Prostate gland (tissue), 2 donors: ENCODE data around the gene MYNN. TPM values are rescaled to one million over a fixed set of nuclear protein-coding genes. Genes with fewer than 3 reads are reported as not detected.

Source experiments
- DNase-seq: peaks from one replicate; pipeline ENCODE4 v3.0.0-alpha.2; 2019; ENCODE audit warnings: low spot score
- H3K27ac ChIP-seq, 2 donors: fragments of 200-600 bp; sonication (generic); 2 replicates each; pipeline ENCODE4 v1.5.1; 2017 to 2019
- H3K27me3 ChIP-seq: fragments of 200-600 bp; sonication (generic); replicated peaks from 2 replicates; pipeline ENCODE4 v1.5.1; 2019; ENCODE audit not compliant: insufficient read depth
- H3K36me3 ChIP-seq, 2 donors: fragments of 200-600 bp; sonication (generic); 1 replicate in 1 of 2; 2 replicates in 1 of 2; pipeline versions ENCODE4 v1.5.1 to v1.8.1; 2017 to 2019
- H3K4me1 ChIP-seq: fragments of 200-600 bp; sonication (generic); replicated peaks from 2 replicates; pipeline ENCODE4 v1.5.1; 2019
- H3K4me3 ChIP-seq, 2 donors: fragments of 200-600 bp; sonication (generic); 2 replicates each; pipeline ENCODE4 v1.5.1; 2017 to 2019
- H3K9me3 ChIP-seq: fragments of 200-600 bp; sonication (generic); 2 replicates; pipeline ENCODE4 v1.5.1; 2017
- POLR2A ChIP-seq: fragments of 450-650 bp; IDR thresholded peaks from one replicate; pipeline ENCODE4 v1.6.1; 2016; ENCODE audit warnings: antibody characterized with exemption, mild to moderate bottlenecking
- POLR2AphosphoS5 ChIP-seq: sonication (generic); formaldehyde crosslinking; IDR thresholded peaks from one replicate; pipeline ENCODE4 v1.6.1; 2017; ENCODE audit warnings: antibody characterized with exemption
- WGBS: methylation state at CpG from one replicate; pipeline ENCODE4 v1.1.5; 2018; 5-methylcytosine and 5-hydroxymethylcytosine counted together
- intact Hi-C: fragments of 100-400 bp; cut with DNase I; formaldehyde crosslinking; loops from one replicate; pipeline ENCODE4 v1.14.2; 2022
- total RNA-seq, 2 donors: library from RNA; depleted of rRNA; stranded (reverse); fragments of >200 nt; gene quantifications; one replicate each; pipeline ENCODE4 v1.1.0, GENCODE V29; 2016
- TF ChIP-seq, protein P1 (sequence below), 4 experiments: fragments of 200-600 bp in 2 of 4; fragments of 450-650 bp in 2 of 4; sonication (generic) in 2 of 4; IDR thresholded peaks; 1 replicate in 3 of 4; 2 replicates in 1 of 4; pipeline ENCODE4 v1.5.1; 2016 to 2019; ENCODE audit warnings: antibody characterized with exemption in 4 of 4, mild to moderate bottlenecking in 2 of 4, moderate library complexity in 2 of 4

MYNN gene
- total RNA-seq, 2 donors from 2014 or later = 13.5 to 19.9 TPM

- TF ChIP-seq, protein P1, sequence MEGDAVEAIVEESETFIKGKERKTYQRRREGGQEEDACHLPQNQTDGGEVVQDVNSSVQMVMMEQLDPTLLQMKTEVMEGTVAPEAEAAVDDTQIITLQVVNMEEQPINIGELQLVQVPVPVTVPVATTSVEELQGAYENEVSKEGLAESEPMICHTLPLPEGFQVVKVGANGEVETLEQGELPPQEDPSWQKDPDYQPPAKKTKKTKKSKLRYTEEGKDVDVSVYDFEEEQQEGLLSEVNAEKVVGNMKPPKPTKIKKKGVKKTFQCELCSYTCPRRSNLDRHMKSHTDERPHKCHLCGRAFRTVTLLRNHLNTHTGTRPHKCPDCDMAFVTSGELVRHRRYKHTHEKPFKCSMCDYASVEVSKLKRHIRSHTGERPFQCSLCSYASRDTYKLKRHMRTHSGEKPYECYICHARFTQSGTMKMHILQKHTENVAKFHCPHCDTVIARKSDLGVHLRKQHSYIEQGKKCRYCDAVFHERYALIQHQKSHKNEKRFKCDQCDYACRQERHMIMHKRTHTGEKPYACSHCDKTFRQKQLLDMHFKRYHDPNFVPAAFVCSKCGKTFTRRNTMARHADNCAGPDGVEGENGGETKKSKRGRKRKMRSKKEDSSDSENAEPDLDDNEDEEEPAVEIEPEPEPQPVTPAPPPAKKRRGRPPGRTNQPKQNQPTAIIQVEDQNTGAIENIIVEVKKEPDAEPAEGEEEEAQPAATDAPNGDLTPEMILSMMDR (IDR thresholded peaks at IDR 0.05) = no peak
- TF ChIP-seq POLR2AphosphoS5 (no peak), POLR2A (no peak)
- DNase-seq = no peak
- 89% methylated on average over 1 of the region's 1 CpG for WGBS
- Histone ChIP-seq H3K27me3 (no peaks in the 10 kb centered on the region), H3K36me3 (peaks cover 0 to 7% of the 10 kb centered on the region in 2 donors), H3K27ac (no peak overlapping the region), H3K4me3 (no peak overlapping the region), H3K4me1 (no peaks in the 10 kb centered on the region), H3K9me3 (no peaks in the 10 kb centered on the region)
- intact Hi-C loops = no loop called here
Observed at GRCh38 chr3:169787791-169788190, 14.6 kb downstream of the MYNN start.

DNA sequence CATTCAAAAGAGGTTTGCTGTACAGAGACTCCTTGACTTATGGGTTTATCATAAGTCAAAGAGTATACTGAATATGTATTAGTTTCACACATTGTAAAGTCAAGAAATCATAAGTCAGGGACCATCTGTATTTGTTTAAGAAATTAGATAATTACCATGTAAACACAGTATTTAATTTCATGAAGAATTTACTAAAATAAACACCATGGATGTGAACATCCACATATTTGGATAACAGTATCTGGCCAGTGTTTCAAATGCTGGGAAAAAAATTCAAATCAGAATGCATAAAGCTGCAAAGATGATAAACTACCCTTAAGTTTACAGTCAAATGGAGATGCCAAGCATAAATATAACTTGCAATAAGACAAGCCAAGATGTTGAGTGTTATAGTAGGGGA lies 17.0 kb downstream of the MYNN start:
- no peaks in the 10 kb centered on the region for H3K4me1 ChIP-seq
- no peak overlapping the region for H3K4me3 ChIP-seq
- intact Hi-C loops = no loop called here
- H3K27ac ChIP-seq = no peak overlapping the region
- peaks cover 0 to 7% of the 10 kb centered on the region in 2 donors for H3K36me3 ChIP-seq
- no peaks in the 10 kb centered on the region for H3K27me3 ChIP-seq
- TF ChIP-seq POLR2A (no peak), POLR2AphosphoS5 (no peak)
- TF ChIP-seq, protein P1 (IDR thresholded peaks at IDR 0.05) = no peak
- no peak for DNase-seq
- H3K9me3 ChIP-seq = no peaks in the 10 kb centered on the region

DNA sequence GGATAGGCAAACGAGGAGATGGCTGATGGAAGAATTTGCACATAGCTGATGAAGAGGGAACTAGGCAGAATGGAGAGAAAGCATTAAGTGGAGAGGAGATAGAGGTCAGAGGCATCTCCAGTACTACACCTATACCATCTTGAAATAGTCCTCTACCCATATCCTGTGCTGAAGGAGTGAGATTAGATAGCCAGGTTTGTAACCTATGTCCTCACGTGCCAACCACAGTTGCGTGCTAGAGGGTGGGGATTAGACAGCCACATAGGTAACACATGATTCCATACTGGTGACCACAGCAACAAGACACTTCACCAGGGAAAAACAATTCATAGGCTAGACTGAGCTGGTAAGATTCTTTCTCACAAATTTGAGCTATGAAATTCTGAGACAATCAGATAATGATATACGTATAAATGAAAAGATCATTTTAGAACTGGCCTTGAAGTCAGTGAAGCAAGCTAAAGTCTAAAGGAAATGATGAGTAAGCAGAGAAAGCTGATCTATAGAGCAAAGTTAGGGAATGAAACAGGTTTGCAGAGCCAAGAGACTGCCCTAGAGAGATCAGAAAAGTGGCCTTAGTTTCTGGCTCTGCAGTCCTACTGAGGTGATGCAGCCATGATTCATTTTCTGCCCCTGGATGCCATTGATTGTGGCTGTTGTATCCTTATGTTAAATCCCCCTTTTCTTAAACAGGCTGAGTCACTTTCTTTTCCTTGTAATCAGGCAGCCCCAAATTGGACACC lies 17.7 kb downstream of the MYNN start:
- no peaks in the 10 kb centered on the region for H3K4me1 ChIP-seq
- TF ChIP-seq, protein P1 (IDR thresholded peaks at IDR 0.05) = no peak
- no peak for TF ChIP-seq POLR2AphosphoS5
- no peak for TF ChIP-seq POLR2A
- peaks cover 0 to 6% of the 10 kb centered on the region in 2 donors for H3K36me3 ChIP-seq
- no peak overlapping the region for H3K4me3 ChIP-seq
- no peak for DNase-seq
- H3K9me3 ChIP-seq = no peaks in the 10 kb centered on the region
- 90% methylated on average over 4 of the region's 4 CpGs for WGBS
- H3K27me3 ChIP-seq = no peaks in the 10 kb centered on the region
- H3K27ac ChIP-seq = no peak overlapping the region
- intact Hi-C loops = no loop called here

DNA sequence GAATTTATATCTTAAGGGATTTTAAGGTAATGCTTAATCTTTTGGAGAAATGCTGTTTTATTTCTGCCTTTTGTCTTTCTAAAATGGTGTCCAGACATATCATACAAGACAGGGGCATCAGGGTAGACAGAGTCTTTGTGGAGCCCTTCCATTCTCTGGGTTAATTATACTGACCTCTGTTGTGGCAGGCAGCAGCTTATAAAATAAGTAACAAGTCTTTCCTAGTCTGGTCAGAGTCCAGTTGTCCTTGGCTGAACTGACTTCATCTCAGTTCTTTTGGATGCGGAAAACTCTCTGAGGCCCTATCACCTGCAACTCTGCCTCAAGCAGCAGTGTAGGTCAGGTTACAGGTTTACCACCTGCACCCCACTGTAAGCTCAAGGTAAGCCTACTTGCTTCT lies 19.2 kb downstream of the MYNN start:
- no peak overlapping the region for H3K27ac ChIP-seq
- no peak for TF ChIP-seq POLR2AphosphoS5
- TF ChIP-seq POLR2A = no peak
- TF ChIP-seq, protein P1 (IDR thresholded peaks at IDR 0.05) = no peak
- no peaks in the 10 kb centered on the region for H3K36me3 ChIP-seq
- intact Hi-C loops = no loop called here
- H3K27me3 ChIP-seq = no peaks in the 10 kb centered on the region
- no peak for DNase-seq
- no peak overlapping the region for H3K4me3 ChIP-seq
- no peaks in the 10 kb centered on the region for H3K4me1 ChIP-seq
- WGBS = 100% methylated on average over 1 of the region's 1 CpG
- no peaks in the 10 kb centered on the region for H3K9me3 ChIP-seq

DNA sequence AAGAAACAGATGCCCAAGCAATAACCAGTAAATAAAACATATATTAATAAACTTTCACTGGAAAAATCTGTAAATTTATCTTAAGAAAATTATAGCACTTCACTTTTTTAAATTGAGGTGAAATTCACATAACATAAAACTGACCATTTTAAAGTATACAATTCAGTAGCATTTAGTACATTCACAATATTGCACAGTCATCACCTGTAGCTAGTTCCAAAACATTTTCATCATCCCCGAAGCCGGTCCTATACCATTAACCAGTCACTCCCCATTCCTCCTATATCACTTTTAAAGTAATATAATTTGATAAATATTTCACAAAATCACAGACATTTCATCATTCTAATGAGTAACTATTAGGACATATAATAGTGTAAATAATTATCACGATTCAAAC lies 31.5 kb downstream of the MYNN start:
- H3K9me3 ChIP-seq = no peaks in the 10 kb centered on the region
- H3K27me3 ChIP-seq = no peaks in the 10 kb centered on the region
- no peak for TF ChIP-seq POLR2AphosphoS5
- TF ChIP-seq, protein P1 (IDR thresholded peaks at IDR 0.05) = no peak
- TF ChIP-seq POLR2A = no peak
- no peak for DNase-seq
- 94% methylated on average over 3 of the region's 3 CpGs for WGBS
- H3K27ac ChIP-seq = no peak overlapping the region
- no peak overlapping the region for H3K4me3 ChIP-seq
- no peaks in the 10 kb centered on the region for H3K36me3 ChIP-seq
- H3K4me1 ChIP-seq = no peaks in the 10 kb centered on the region
- intact Hi-C loops = no loop called here
